ENCODE data around the gene PLPPR1.
"Not testable (repeated sequence)": the region's sequence is repeated elsewhere in the genome, so short reads cannot be mapped to it uniquely, and the experiment has no call there.

- TF ChIP-seq CTCF, POLR2A (IDR thresholded peaks at IDR 0.05): not testable (repeated sequence)
These were observed 98.8 kb downstream of the PLPPR1 start for GRCh38 chr9:101127369-101127768.
